Peyer's patch (tissue), 4 donors: Measurements from ENCODE around the gene CDK5R1.

Source experiments
- CTCF ChIP-seq, 6 experiments: fragments of 450-650 bp in 4 of 6; fragments of 200-600 bp in 2 of 6; sonication (generic) in 1 of 6; IDR thresholded peaks; one replicate each; pipeline ENCODE4 v1.5.1; 2017 to 2019; ENCODE audit warnings: antibody characterized with exemption in 6 of 6, mild to moderate bottlenecking in 3 of 6, moderate library complexity in 1 of 6
- POLR2A ChIP-seq, 2 donors: fragments of 450-650 bp; IDR thresholded peaks; one replicate each; pipeline ENCODE4 v1.5.1; 2017; ENCODE audit warnings: antibody characterized with exemption in 2 of 2, mild to moderate bottlenecking in 2 of 2, moderate library complexity in 2 of 2

- no peak for TF ChIP-seq POLR2A (IDR thresholded peaks at IDR 0.05)
- TF ChIP-seq CTCF (IDR thresholded peaks at IDR 0.05): no peak
Measured at GRCh38 chr17:32491371-32492263, 4.8 kb downstream of the CDK5R1 start.
